HFFc6 (cell line): ENCODE data around the gene DYSF. TPM values are rescaled to one million over a fixed set of nuclear protein-coding genes. Genes with fewer than 3 reads are reported as not detected.

Experiments
- DNase-seq: peaks from one replicate; pipeline ENCODE4 v3.0.0-alpha.2; 2018
- H3K27ac Mint-ChIP-seq: 2 replicates; pipeline ENCODE4 v1.8.0; 2020; ENCODE audit warnings: mild to moderate bottlenecking, mixed read lengths
- H3K27me3 Mint-ChIP-seq: 2 replicates; pipeline ENCODE4 v1.8.0; 2021; ENCODE audit warnings: mild to moderate bottlenecking, moderate library complexity, mixed read lengths; ENCODE audit not compliant: insufficient read depth
- H3K36me3 Mint-ChIP-seq: 2 replicates; pipeline ENCODE4 v1.8.0; 2021; ENCODE audit warnings: low read depth, mixed read lengths
- H3K4me1 Mint-ChIP-seq: 2 replicates; pipeline ENCODE4 v1.8.0; 2020; ENCODE audit warnings: low read depth, mixed read lengths
- H3K4me3 Mint-ChIP-seq: 2 replicates; pipeline ENCODE4 v1.8.0; 2020; ENCODE audit warnings: mild to moderate bottlenecking, moderate library complexity, mixed read lengths
- H3K9me3 Mint-ChIP-seq: 2 replicates; pipeline ENCODE4 v1.8.0; 2020; ENCODE audit warnings: mild to moderate bottlenecking, mixed read lengths
- total RNA-seq, 6 experiments: library from RNA; stranded (reverse); fragmentation: NEBNext Ultra II Directional; extraction: Animal tissue kit (Norgen Biotek cat#: 25700); gene quantifications; 2 replicates in 1 of 6; 3 replicates in 5 of 6; pipeline ENCODE4 v1.2.3, GENCODE V29; 2021
- TF ChIP-seq, protein P1 (sequence below): fragments of 200-600 bp; sonication (generic); IDR thresholded peaks from 2 replicates; pipeline ENCODE4 v1.5.0; 2021; ENCODE audit warnings: antibody characterized with exemption, mild to moderate bottlenecking

Gene DYSF
- total RNA-seq, 6 experiments from 2014 or later, result 0.07 to 0.57 (median 0.32) TPM

DNA sequence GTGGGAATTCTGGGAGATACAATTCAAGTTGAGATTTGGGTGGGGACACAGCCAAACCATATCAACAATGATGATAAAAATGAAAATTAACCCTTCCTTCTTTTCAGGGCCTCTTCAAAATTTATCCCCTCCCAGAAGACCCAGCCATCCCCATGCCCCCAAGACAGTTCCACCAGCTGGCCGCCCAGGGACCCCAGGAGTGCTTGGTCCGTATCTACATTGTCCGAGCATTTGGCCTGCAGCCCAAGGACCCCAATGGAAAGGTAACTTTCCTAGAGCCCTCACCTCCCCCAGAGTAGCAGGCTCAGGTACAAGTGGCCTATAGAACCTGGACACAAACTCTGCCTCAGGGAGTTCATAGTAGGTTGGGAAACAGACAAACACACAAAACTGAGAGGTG lies 205.4 kb downstream of the DYSF start:
- Mint-ChIP-seq H3K4me3 (no peak overlapping the region), H3K9me3 (peaks cover 20% of the 10 kb centered on the region), H3K27ac (no peak overlapping the region), H3K4me1 (no peaks in the 10 kb centered on the region), H3K27me3 (peaks cover 12% of the 10 kb centered on the region), H3K36me3 (peaks cover 11% of the 10 kb centered on the region; the same call in 1 of the 2 replicates)
- no peak for DNase-seq
- TF ChIP-seq, protein P1, sequence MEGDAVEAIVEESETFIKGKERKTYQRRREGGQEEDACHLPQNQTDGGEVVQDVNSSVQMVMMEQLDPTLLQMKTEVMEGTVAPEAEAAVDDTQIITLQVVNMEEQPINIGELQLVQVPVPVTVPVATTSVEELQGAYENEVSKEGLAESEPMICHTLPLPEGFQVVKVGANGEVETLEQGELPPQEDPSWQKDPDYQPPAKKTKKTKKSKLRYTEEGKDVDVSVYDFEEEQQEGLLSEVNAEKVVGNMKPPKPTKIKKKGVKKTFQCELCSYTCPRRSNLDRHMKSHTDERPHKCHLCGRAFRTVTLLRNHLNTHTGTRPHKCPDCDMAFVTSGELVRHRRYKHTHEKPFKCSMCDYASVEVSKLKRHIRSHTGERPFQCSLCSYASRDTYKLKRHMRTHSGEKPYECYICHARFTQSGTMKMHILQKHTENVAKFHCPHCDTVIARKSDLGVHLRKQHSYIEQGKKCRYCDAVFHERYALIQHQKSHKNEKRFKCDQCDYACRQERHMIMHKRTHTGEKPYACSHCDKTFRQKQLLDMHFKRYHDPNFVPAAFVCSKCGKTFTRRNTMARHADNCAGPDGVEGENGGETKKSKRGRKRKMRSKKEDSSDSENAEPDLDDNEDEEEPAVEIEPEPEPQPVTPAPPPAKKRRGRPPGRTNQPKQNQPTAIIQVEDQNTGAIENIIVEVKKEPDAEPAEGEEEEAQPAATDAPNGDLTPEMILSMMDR, result no peak

DNA sequence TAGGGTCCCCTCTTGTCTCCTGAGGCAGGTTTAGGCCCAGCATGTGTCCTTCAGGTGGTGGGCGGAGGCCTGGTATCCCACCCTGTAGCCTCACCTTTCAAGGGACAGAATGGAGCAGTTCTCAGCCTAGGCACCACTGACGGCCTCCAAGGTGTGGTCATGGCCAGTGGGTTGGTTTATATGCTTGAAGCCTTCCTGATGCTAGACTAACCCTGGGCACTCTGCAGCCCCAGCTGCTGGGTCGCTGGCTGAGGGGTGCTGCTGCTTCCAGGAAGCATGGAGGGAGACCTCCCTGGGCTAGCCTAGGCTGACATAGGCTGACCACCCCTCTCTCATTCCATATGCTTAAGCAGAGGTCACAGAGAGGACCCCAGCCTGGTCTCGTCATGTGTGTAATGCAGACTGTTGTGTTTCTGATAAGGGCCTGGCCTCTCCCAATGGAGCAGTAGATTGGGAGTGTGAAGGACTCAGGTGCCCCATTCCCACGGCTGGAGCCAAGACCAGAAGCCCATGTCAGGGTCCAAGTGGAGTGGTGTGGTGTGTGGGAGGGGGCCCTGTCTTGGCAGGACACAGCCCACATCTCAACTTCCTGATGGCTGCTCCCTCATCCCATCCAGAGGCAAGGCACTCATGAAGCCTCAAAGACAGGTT lies 206.6 kb downstream of the DYSF start:
- TF ChIP-seq, protein P1, result no peak
- peaks cover 11% of the 10 kb centered on the region; the same call in 1 of the 2 replicates for H3K36me3 Mint-ChIP-seq

DNA sequence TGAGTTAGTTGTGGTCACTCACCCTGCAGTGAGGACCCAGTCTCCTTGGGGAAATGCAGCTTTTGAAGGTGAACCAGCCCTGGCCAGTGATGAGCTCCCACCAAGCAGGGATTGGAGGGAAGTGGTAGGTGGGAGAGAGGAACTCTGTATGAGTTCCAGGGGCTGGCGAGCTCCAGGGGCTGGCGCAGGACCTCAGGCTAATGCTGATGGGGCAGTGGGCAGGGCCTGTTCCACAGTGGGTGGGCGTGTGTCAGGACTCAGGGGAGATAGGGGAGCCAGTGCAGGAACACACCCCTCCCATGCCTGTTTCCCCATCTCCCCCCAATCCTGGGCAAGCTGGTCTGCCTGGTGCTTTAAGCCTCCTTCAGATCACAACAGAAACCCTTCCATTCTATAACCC lies 208.4 kb downstream of the DYSF start:
- TF ChIP-seq, protein P1, result no peak
- Mint-ChIP-seq H3K27ac (no peak overlapping the region), H3K27me3 (peaks cover 23% of the 10 kb centered on the region), H3K36me3 (peaks cover 11% of the 10 kb centered on the region; the same call in 1 of the 2 replicates), H3K9me3 (peaks cover 20% of the 10 kb centered on the region), H3K4me1 (no peaks in the 10 kb centered on the region), H3K4me3 (no peak overlapping the region)
- no peak for DNase-seq

More for the DNA sequence above, 206.6 kb downstream of the DYSF start:
- no peak for DNase-seq
- Mint-ChIP-seq H3K9me3 (peaks cover 20% of the 10 kb centered on the region), H3K27ac (no peak overlapping the region), H3K4me1 (no peaks in the 10 kb centered on the region), H3K4me3 (no peak overlapping the region), H3K27me3 (peaks cover 17% of the 10 kb centered on the region)

DNA sequence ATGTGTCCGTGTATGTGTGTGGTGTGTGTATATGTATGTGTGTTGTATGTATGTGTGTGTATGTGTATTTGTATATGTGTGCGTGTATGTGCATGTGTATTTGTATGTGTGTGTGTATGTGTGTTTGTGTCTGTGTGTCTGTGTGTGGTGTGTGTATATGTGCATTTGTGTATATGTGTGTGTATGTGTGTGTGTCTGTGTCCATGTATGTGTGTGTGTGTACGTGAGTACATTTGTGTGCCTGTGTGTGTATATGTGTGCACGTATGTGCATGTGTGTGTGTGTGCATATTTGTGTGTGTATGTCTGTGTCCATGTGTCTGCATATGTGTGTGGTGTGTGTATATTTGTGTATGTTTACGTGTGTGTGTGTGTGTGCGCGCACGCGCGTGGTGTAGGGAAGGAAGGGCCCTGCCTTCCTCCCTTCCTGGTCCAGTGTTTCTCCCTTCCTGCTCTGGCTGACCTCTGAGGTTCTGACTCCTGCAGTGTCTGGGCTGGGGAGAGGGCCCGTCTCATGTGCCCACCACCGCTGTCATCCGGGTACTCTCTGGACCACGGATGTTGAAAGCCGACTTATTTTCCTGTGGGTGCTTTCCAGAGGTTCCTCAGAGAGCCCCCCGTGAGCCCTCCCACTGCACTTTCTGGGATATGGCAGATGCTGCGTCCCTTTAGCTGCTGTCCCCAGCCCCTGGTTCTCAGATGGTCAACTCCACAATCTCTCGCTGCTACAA lies 209.5 kb downstream of the DYSF start:
- peaks cover 11% of the 10 kb centered on the region; the same call in 1 of the 2 replicates for H3K36me3 Mint-ChIP-seq
- peaks cover 19% of the 10 kb centered on the region for H3K9me3 Mint-ChIP-seq
- H3K4me3 Mint-ChIP-seq, result no peak overlapping the region
- no peak for DNase-seq
- H3K27ac Mint-ChIP-seq, result no peak overlapping the region
- peaks cover 28% of the 10 kb centered on the region for H3K27me3 Mint-ChIP-seq
- no peaks in the 10 kb centered on the region for H3K4me1 Mint-ChIP-seq
- TF ChIP-seq, protein P1, result no peak

DNA sequence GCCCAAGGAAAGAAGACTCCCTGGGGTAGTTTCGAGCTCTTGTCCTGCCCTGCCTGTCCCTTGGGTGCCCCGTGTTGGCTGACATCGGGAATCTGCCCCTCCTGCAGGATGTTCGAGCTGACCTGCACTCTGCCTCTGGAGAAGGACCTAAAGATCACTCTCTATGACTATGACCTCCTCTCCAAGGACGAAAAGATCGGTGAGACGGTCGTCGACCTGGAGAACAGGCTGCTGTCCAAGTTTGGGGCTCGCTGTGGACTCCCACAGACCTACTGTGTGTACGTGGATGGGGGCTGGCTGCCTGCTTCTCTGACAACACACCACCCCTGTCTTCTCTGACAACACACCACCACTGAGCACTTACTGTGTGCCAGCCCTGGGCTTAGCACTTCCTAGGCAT lies 210.8 kb downstream of the DYSF start:
- no peak for DNase-seq
- H3K9me3 Mint-ChIP-seq, result peaks cover 5% of the 10 kb centered on the region
- no peak overlapping the region for H3K4me3 Mint-ChIP-seq
- peaks cover 35% of the 10 kb centered on the region for H3K27me3 Mint-ChIP-seq
- TF ChIP-seq, protein P1, result no peak
- H3K4me1 Mint-ChIP-seq, result no peaks in the 10 kb centered on the region
- H3K27ac Mint-ChIP-seq, result no peak overlapping the region
- H3K36me3 Mint-ChIP-seq, result no peaks in the 10 kb centered on the region
